GM21576 (cell line): ENCODE results near the gene SHE.
"Not testable (repeated sequence)": the region's sequence is repeated elsewhere in the genome, so short reads cannot be mapped to it uniquely, and the experiment has no call there.

Experiments used
- ATAC-seq: cut with Tn5 transposase; IDR thresholded peaks from one replicate; pipeline ENCODE4 v1.9.1; 2021; ENCODE audit warnings: mild to moderate bottlenecking, moderate library complexity; ENCODE audit not compliant: unreplicated experiment

Gene SHE

GRCh38 chr1:154502066-154502743 lies at the start of gene SHE, which contains the start of gene TDRD10:
TSS of gene SHE (minus strand) at chr1:154502412. CDS start at chr1:154502026, 386 bp downstream.
TSS of gene TDRD10 (plus strand) at chr1:154502219. CDS start at chr1:154506904, 4,685 bp downstream.
- no peak for ATAC-seq

- ATAC-seq, result no peak
Measured at GRCh38 chr1:154551474-154551873, 49.3 kb upstream of the SHE start.

- ATAC-seq, result no peak
Measured at GRCh38 chr1:154550657-154551056, 48.4 kb upstream of the SHE start.

- no peak for ATAC-seq
Measured at GRCh38 chr1:154550070-154550469, 47.9 kb upstream of the SHE start.

- ATAC-seq, result no peak
Measured at GRCh38 chr1:154549202-154549770, 47.1 kb upstream of the SHE start.

- ATAC-seq, result no peak
Measured at GRCh38 chr1:154548028-154548427, 45.8 kb upstream of the SHE start.

- ATAC-seq, result no peak
Measured at GRCh38 chr1:154547105-154547732, 45.0 kb upstream of the SHE start.

- ATAC-seq, result no peak
Measured at GRCh38 chr1:154546264-154547063, 44.3 kb upstream of the SHE start.

GRCh38 chr1:154541231-154541630 lies 39.0 kb upstream of the SHE start:
- ATAC-seq, result no peak

GRCh38 chr1:154539486-154540483 lies 37.6 kb upstream of the SHE start:
- ATAC-seq, result no peak

- ATAC-seq, result no peak
Measured at GRCh38 chr1:154536570-154536969, 34.4 kb upstream of the SHE start.

GRCh38 chr1:154533952-154534844 lies 32.0 kb upstream of the SHE start:
- no peak for ATAC-seq

GRCh38 chr1:154531950-154532349 lies 29.7 kb upstream of the SHE start:
- ATAC-seq, result not testable (repeated sequence)

GRCh38 chr1:154529308-154529707 lies 27.1 kb upstream of the SHE start:
- no peak for ATAC-seq

- ATAC-seq, result no peak
Measured at GRCh38 chr1:154527192-154527591, 25.0 kb upstream of the SHE start.

GRCh38 chr1:154524881-154525280 lies 22.7 kb upstream of the SHE start:
- ATAC-seq, result no peak

- no peak for ATAC-seq
Measured at GRCh38 chr1:154521695-154522094, 19.5 kb upstream of the SHE start.

GRCh38 chr1:154520333-154520732 lies 18.1 kb upstream of the SHE start:
- ATAC-seq, result no peak

GRCh38 chr1:154519591-154519991 lies 17.4 kb upstream of the SHE start:
- no peak for ATAC-seq
